ENCODE data around the gene ABCD1. TPM values are rescaled to one million over a fixed set of nuclear protein-coding genes. Genes with fewer than 3 reads are reported as not detected.

Gene ABCD1
- total RNA-seq, 4 donors from 2014 or later: 18.4 to 36.2 (median 25.1) TPM

GRCh38 chrX:153736871-153737441 is 12.3 kb downstream of the ABCD1 start:
- intact Hi-C loops (cut with DNase I): no loop called here
- Histone ChIP-seq H3K36me3 (peaks cover 4 to 50% (median 27%) of the 10 kb centered on the region in 4 donors), H3K27ac (replicated peaks in 1 of 4) (no peak overlapping the region), H3K4me3 (no peak overlapping the region), H3K9me3 (peaks cover 0 to 8% (median 0%) of the 10 kb centered on the region in 4 donors), H3K4me1 (no peaks in the 10 kb centered on the region), H3K27me3 (no peaks in the 10 kb centered on the region)
- WGBS: 91% methylated on average over 9 of the region's 15 CpGs
- no peak for DNase-seq (ENCODE audit: extremely low spot score)
- TF ChIP-seq EP300 (IDR thresholded peaks at IDR 0.05) (no peak), POLR2A (IDR thresholded peaks at IDR 0.05; ENCODE audit: low read depth) (no peak), POLR2AphosphoS5 (IDR thresholded peaks at IDR 0.05) (no peak)
- TF ChIP-seq, protein P1, sequence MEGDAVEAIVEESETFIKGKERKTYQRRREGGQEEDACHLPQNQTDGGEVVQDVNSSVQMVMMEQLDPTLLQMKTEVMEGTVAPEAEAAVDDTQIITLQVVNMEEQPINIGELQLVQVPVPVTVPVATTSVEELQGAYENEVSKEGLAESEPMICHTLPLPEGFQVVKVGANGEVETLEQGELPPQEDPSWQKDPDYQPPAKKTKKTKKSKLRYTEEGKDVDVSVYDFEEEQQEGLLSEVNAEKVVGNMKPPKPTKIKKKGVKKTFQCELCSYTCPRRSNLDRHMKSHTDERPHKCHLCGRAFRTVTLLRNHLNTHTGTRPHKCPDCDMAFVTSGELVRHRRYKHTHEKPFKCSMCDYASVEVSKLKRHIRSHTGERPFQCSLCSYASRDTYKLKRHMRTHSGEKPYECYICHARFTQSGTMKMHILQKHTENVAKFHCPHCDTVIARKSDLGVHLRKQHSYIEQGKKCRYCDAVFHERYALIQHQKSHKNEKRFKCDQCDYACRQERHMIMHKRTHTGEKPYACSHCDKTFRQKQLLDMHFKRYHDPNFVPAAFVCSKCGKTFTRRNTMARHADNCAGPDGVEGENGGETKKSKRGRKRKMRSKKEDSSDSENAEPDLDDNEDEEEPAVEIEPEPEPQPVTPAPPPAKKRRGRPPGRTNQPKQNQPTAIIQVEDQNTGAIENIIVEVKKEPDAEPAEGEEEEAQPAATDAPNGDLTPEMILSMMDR (IDR thresholded peaks at IDR 0.05): no peak

DNA sequence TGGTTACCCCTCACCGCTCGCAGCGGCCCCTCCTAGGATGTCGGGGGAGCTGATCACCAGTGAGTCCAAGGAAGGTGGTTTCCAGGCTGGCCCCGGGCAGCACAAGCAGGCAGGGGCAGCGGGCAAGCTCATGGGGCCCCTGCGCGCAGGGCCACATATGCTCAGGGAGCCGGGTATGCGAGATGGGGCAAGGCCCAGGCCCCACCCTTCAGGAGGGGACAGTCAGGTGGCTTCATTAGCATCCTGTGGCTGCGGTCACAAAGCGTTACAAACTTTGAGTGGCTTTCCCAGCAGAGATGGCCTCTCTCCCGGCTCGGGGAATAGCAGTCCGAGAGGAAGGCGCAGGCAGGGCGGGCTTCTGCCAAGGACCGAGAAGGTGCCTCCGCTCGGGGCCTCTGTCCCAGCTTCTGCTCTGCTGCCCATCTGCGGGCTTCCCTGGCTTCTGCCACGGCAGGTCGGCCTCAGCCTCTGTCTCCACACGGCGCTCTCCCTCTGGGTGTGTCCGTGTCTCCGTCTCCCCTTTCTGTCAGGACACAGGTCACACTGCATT is 13.5 kb downstream of the ABCD1 start:
- Histone ChIP-seq H3K4me3 (no peak overlapping the region), H3K27ac (replicated peaks in 1 of 4) (no peak overlapping the region), H3K36me3 (peaks cover 4 to 50% (median 25%) of the 10 kb centered on the region in 4 donors), H3K9me3 (no peaks in the 10 kb centered on the region), H3K4me1 (peaks cover 0 to 5% (median 4%) of the 10 kb centered on the region in 4 donors), H3K27me3 (no peaks in the 10 kb centered on the region)
- intact Hi-C loops (cut with DNase I): no loop called here
- TF ChIP-seq POLR2A (IDR thresholded peaks at IDR 0.05; ENCODE audit: low read depth) (no peak), POLR2AphosphoS5 (IDR thresholded peaks at IDR 0.05) (no peak)
- TF ChIP-seq, protein P1 (IDR thresholded peaks at IDR 0.05): no peak
- WGBS: 89% methylated on average over 18 of the region's 27 CpGs
- no peak for DNase-seq (ENCODE audit: extremely low spot score)

DNA sequence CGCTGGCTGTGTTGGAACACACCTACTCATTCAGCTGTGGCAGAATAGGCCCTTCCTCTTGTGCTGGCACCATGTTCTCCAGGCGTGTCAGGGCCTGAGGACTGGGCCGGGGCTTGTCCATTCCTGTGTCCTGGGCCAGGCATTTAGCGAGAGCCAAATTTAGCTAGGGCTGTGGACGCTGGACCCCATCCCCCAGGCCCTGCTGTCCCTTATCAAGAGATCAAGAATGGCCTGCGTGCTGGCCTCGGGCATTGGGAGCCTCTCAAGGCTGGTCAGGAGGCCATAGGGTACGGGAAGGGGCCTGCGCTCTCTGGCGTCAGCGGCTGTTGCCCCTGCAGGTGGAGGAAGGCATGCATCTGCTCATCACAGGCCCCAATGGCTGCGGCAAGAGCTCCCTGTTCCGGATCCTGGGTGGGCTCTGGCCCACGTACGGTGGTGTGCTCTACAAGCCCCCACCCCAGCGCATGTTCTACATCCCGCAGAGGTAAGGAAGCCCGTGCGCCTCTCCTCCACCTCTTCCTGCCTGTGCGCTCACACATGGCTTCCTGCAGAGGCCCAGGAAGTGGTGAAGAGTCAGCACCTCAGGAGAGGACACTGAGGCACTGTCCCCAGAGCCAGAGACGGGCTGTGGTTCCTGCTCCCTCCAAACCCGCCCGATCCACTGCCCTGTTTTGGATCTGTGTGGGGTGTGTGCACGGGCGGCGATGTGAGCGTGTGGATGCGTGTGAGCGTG is 15.3 kb downstream of the ABCD1 start:
- peaks cover 0 to 21% (median 19%) of the 10 kb centered on the region in 4 donors for H3K4me1 ChIP-seq
- no peaks in the 10 kb centered on the region for H3K27me3 ChIP-seq
- 89% methylated on average over 21 of the region's 29 CpGs for WGBS
- H3K27ac ChIP-seq (replicated peaks in 1 of 4): no peak overlapping the region
- no peaks in the 10 kb centered on the region for H3K9me3 ChIP-seq
- TF ChIP-seq POLR2AphosphoS5 (IDR thresholded peaks at IDR 0.05) (no peak), POLR2A (IDR thresholded peaks at IDR 0.05; ENCODE audit: low read depth) (no peak), EP300 (IDR thresholded peaks at IDR 0.05) (no peak)
- TF ChIP-seq, protein P1 (IDR thresholded peaks at IDR 0.05): no peak
- peaks cover 4 to 50% (median 22%) of the 10 kb centered on the region in 4 donors for H3K36me3 ChIP-seq
- DNase-seq (ENCODE audit: extremely low spot score): no peak
- no peak overlapping the region for H3K4me3 ChIP-seq
- intact Hi-C loops (cut with DNase I): no loop called here

DNA sequence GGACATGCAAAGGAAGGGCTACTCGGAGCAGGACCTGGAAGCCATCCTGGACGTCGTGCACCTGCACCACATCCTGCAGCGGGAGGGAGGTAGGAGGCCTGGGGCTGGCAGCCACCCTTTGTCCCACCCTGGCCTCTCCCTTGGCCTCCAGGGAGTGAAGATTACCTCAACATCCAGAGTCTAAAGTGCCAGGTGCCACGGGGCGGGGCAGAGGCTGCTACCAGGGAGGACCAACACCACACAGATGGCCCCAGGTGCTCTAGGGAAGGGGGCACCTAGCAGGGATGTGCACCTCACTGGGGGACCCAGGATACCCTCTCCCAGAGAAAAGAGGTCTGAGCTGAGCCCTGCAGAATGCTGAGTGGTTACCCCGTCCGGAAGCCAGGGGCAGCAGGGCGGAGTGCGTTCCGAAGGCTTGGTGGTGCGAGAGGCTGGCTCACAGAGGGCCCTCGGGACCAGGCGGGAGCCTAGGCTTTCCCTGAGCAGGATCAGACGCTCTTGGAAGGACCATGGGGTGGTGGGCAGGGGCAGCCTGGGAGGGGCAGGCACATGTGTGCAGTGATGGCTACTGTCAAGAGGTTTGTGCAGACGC is 16.1 kb downstream of the ABCD1 start:
- Histone ChIP-seq H3K4me1 (peaks cover 0 to 21% (median 19%) of the 10 kb centered on the region in 4 donors), H3K9me3 (no peaks in the 10 kb centered on the region), H3K27me3 (no peaks in the 10 kb centered on the region), H3K27ac (replicated peaks in 1 of 4) (no peak overlapping the region), H3K36me3 (peaks cover 4 to 50% (median 22%) of the 10 kb centered on the region in 4 donors), H3K4me3 (no peak overlapping the region)
- intact Hi-C loops (cut with DNase I): no loop called here
- 93% methylated on average over 16 of the region's 16 CpGs for WGBS
- TF ChIP-seq EP300 (IDR thresholded peaks at IDR 0.05) (no peak), POLR2A (IDR thresholded peaks at IDR 0.05; ENCODE audit: low read depth) (no peak), POLR2AphosphoS5 (IDR thresholded peaks at IDR 0.05) (no peak)
- TF ChIP-seq, protein P1 (IDR thresholded peaks at IDR 0.05): no peak
- no peak for DNase-seq (ENCODE audit: extremely low spot score)

All from esophagus muscularis mucosa (tissue), 4 donors.